Epithelial cell of proximal tubule (primary cell): Measurements from ENCODE around the gene RNF112. TPM values are rescaled to one million over a fixed set of nuclear protein-coding genes. Genes with fewer than 3 reads are reported as not detected.
"Not testable (repeated sequence)": the region's sequence is repeated elsewhere in the genome, so short reads cannot be mapped to it uniquely, and the experiment has no call there.

Experiments used
- DNase-seq: peaks from one replicate; pipeline ENCODE4 v3.0.0-alpha.2; 2011; ENCODE audit warnings: low read depth
- H3K4me3 ChIP-seq: 2 replicates; pipeline ENCODE4 v1.5.1; 2011; ENCODE audit warnings: low read depth, mild to moderate bottlenecking, low read length
- CTCF ChIP-seq: conservative IDR thresholded peaks from 2 replicates; pipeline ENCODE4 v1.5.1; 2012; ENCODE audit warnings: low read depth, mild to moderate bottlenecking, low read length
- total RNA-seq: library from RNA; depleted of rRNA; stranded (reverse); fragments of >200 nt; gene quantifications from 2 replicates; pipeline ENCODE4 v1.2.3, GENCODE V29; 2015

Gene RNF112
- total RNA-seq, 1 donor from 2014 or later, result 0.06 TPM

DNA sequence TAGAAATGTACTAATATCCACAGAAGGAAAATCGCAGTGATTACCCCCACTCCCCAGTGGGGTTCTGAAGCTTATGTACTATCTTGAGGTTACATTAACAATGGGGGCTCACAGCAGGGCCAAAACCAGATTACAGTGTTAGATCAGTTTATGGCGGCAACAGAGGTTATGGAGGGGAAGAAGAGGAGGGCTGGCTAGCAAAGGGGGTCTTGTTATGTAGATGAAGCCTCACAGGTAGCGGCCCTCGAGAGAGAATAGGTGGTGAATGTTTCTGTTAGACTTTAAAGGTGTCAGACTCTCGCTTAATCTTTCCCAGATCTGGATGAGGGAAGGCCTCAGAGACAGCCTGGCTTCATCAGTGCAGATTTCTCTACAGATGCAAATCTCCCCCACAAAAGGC is 22.2 kb downstream of the RNF112 start:
- H3K4me3 ChIP-seq, result no peak overlapping the region
- no peak for TF ChIP-seq CTCF
- DNase-seq, result no peak

- DNase-seq, result no peak
- TF ChIP-seq CTCF, result no peak
Observed at GRCh38 chr17:19433727-19434340, 22.8 kb downstream of the RNF112 start.

DNA sequence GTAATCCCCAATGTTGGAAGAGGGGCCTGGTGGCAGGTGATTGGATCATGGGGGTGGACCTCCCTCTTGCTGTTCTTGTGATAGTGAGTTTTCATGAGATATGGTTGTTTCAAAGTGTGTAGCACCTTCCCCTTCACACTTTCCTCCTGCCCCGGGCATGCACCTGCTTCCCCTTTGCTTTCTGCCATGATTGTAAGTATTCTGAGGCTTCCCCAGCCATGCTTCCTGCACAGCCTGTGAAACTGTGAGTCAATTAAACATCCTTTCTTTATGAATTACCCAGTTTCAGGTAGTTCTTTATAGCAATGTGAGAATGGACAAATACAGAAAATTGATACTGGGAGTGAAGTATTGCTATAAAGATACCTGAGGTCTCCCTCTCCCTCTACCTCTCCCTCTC is 29.4 kb downstream of the RNF112 start:
- no peak for TF ChIP-seq CTCF
- no peak overlapping the region for H3K4me3 ChIP-seq
- no peak for DNase-seq

More at GRCh38 chr17:19433727-19434340, 22.8 kb downstream of the RNF112 start:
- no peak overlapping the region for H3K4me3 ChIP-seq

DNA sequence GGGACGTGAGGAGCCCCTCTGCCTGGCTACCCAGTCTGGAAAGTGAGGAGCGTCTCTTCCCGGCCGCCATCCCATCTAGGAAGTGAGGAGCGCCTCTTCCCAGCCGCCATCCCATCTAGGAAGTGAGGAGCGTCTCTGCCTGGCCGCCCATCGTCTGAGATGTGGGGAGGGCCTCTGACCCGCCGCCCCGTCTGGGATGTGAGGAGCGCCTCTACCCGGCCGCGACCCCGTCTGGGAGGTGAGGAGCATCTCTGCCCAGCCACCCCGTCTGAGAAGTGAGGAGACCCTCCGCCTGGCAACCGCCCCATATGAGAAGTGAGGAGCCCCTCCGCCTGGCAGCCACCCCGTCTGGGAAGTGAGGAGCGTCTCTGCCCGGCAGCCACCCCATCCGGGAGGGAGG is 30.3 kb downstream of the RNF112 start:
- not testable (repeated sequence) for DNase-seq, H3K4me3 ChIP-seq

GRCh38 chr17:19442731-19443130 is 31.7 kb downstream of the RNF112 start:
- DNase-seq, result no peak

DNA sequence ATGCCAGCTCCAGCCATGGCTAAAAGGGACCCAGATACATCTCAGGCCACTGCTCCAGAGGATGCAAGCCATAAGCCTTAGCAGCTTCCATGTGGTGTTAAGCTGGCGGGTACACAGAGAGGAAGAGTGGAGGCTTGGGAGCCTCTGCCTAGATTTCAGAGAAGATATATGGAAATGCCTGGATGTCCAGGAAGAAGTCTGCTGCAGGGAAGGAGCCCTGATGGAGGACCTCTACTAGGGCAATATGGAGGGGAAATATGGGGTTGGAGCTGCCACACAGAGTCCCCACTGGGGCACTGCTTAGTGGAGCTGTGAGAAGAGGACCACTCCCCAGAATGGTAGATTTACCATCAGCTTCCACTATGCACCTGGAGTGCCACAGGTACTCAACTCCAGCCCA is 32.1 kb downstream of the RNF112 start:
- no peak overlapping the region for H3K4me3 ChIP-seq
- no peak for DNase-seq
- no peak for TF ChIP-seq CTCF

More at GRCh38 chr17:19442731-19443130, 31.7 kb downstream of the RNF112 start:
- TF ChIP-seq CTCF, result no peak
- no peak overlapping the region for H3K4me3 ChIP-seq

DNA sequence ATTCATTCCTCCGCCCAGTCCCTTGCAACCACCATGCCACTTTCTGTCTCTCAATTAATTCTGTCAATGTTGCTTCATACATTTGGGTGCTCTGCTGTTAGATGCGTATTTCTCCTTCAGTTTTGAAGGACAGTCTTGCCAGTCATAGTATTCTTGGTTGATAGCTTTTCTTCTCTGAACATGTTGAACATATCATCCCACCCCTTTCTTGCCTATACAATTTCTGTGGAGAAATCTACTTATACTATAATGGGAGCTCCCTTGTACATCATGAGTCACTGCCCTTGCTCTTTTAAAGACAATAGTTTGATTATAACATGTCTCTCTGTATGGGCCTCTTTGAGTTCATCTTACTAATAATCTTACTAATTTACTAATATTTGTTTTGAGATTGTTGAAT is 34.1 kb downstream of the RNF112 start:
- TF ChIP-seq CTCF, result no peak
- DNase-seq, result no peak
- H3K4me3 ChIP-seq, result no peak overlapping the region

- H3K4me3 ChIP-seq, result not testable (repeated sequence)
Observed at GRCh38 chr17:19446577-19446976, 35.5 kb downstream of the RNF112 start.

More at GRCh38 chr17:19446577-19446976, 35.5 kb downstream of the RNF112 start:
- not testable (repeated sequence) for DNase-seq
